HPDE6-E6E7 (cell line): ENCODE measurements around the gene DUS4L.
A peak's percentile ranks its signal among the peaks of the same experiment; 100 is the strongest.

Experiments
- DNase-seq: peaks from one replicate; pipeline ENCODE4 v3.0.0; 2011; ENCODE audit warnings: missing footprints; ENCODE audit errors: extremely low spot score

The DUS4L gene

DNA sequence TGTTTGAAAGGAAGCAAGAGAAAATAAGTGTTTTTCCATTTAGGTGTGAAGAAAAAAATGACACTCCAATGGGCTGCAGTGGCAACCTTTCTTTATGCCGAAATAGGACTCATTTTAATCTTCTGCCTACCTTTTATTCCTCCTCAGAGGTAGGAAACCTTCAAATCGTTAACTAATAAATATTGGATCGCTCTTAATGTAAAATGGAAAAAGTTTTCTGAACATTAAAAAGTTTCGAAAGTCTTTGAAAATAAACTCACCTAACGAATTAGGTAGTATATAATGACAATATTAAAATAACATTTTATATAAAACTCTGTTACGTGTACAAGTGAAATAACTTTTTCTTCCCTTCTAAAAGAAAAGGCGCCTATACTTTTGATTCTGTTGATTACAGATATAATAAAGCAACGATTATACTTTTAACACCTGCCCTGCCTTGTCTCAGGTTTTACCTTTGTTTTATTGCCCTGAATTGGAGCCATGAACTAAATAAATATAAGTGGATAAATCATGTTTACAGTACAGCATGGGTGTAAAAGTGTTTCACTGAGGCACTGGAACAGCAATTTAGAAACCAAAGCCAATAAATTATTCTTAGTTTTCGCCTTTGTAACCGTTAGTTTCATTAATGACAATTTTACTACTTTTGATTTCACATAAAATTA, 17.1 kb downstream of the DUS4L start:
- no peak for DNase-seq

- DNase-seq, result no peak
Measured at GRCh38 chr7:107581387-107582013, 17.7 kb downstream of the DUS4L start.

DNA sequence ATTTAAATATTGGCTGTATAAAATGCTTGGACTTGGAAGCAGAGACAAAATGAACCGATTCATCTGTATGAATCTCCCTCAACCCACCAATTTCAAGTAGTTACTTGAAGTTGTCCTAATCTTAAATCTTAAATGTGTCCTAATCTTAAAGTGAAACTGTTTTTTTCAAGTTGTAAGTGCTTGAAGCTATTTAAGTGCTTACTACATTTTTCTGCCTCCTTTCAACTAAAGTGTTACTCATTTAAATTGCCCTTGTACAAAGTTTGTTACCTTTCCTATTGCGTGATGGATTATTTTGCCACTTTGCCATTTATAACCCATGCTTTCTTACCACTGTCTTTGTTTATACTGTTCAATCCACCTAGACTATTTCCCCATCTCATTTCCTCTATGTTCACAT, 19.1 kb downstream of the DUS4L start:
- DNase-seq, result no peak

GRCh38 chr7:107584716-107585115, 20.9 kb downstream of the DUS4L start:
- no peak for DNase-seq

DNA sequence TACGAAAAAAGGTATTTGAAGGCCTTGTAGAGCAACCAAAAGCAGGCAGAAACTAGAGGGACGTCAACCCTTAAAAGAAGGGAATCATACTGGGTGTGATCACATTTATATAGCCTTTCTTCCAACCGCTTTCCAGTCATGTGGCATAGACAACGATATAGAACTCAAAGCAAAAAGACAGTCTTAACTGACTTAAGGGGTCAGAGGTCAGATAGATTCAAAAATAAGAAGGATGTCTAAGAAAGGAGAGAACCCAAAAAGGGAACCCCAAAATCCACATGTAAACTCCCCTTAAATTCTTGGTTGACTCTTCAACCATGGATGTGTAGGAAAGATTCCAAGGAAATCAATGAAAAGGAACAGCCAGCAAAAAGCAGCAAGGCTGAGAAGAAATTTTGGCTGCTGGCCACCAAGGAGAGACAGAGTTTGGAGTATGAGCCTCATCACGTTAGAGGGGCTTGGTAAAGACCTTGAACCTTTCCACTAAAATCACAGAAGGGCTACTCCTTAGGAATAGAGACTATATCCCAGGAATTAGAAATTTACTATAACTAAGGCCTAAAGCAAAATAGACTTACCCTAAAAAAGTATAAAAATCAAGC, 24.9 kb downstream of the DUS4L start:
- DNase-seq, result no peak

DNA sequence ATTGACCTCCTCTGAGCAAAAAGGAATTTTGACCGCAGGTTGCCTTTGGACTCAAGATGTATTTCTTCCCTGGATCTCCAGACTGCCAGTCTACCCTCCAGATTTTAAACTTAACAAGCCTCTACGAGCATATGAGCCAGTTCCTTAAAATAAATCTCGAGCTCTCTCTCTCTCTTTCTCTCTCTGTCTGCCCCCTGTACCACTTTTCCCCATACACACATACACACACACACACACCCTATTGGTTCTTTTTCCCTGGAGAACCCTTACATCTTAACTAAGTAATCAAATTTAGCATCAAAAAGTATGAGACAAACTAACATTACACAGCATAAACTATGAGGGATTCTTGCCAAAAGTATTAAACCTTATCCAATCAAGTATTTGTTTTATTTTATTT, 27.6 kb downstream of the DUS4L start:
- DNase-seq, result no peak

DNA sequence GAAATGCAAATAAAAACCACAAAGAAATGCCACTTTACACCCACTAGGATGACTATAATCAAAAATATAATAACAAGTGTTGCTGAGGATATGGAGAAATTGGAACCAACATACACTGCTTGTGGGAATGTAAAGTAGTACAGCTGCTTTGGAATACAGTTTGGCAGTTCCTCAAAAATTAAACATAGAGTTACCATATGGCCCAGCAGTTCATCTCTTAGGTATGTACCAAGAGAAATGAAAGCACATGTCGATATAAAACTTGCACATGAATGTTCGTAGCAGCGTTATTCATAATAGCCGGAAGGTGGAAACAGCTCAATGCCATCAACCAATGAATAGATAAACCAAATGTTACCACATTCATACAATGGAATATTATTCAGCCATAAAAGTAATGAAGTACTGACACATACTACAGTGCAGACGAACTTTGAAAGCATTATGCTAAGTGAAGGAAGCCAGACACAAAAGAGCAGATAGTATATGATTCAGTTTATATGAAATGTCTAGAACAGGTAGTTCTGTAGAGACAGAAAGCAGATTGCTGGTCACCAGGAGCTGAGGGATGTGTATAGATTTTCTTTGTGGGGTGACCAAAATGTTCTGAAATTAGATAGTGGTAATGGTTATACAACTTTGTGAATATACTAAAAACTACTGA, 28.7 kb downstream of the DUS4L start:
- DNase-seq, result no peak

- no peak for DNase-seq
Measured at GRCh38 chr7:107593025-107593410, 29.2 kb downstream of the DUS4L start.

DNA sequence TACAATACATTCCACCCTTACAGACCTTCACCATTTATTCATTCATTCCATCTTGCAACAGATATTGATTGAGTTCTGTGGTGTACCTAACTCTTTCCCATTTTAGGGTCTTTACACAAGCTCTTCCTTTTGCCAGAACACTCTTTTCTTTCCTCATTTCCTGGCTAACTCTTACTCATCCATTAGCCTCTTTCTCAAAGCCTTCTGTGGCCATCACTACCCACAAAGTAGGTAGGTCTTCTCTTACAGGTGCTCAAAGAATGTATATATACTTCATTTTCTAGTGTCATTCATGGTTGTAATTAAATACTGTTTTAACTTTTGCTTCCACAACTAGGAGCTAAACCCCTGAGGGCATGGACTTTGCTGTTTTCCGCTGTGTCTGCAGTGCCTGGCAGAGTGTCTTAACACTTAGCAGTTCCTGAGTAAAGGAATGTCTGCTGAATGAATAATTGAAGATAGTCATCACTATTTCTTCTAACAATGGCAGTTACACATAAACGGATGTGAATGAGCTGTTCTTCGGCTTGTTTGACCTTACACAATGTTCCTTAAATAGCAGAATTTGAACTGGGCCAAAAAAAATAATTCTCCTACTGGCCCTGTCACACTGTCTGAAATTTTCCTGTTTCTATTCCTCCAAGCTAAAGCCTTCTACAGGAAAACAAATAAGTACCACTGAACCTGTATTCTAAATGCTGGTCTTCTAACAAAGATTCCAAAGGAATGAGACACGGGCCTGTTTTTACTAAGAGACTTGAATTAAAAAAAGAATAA, 31.4 kb downstream of the DUS4L start:
- DNase-seq, result peak; percentile 43

DNA sequence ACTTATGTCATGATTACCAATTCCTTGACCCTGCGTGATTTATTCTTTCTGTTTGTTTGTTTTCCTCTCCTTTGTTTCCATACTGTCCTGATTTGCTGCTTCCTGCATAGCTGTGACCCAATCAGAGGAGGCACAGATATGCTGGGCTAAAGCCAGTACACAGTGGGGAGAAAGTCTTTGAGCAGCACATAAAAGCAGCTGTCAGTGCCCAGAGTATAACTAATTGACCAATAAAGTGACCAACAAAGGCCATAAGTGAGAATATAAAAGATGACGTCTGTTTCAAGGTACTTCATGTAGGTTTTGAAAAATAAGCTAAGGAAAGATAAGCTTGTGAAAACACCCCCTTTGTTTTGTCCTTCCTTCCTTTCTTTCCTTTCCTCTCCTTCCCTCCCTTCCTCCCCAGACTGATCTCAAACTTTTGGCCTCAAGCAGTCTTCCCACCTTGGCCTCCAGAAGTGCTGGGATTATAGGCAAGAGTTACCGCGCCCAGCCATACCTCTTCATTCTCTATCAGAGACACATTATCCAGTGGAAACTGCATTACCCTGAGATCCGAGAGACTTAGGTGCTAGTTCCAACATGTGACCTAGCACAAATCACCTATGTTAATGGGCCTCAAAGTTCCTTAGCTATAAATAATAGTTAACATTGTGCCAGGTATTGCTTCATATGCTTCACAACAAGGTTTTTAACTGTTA, 33.3 kb downstream of the DUS4L start:
- DNase-seq, result no peak

DNA sequence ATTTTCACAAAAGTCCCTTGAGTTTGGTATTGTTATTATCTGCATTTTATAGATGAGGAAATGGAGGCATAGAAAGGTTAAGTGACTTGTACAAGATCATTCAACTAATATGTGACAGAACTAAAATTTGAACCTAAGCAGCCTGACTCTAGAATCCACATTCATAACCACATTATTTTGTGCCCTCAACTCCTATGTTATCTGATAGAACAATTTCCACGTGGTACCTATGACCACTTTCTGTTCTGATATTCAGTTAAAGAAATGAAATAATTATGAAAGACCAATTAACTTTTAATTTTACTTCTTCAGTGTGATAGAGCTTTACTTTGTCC, 33.8 kb downstream of the DUS4L start:
- DNase-seq, result no peak

- no peak for DNase-seq
Measured at GRCh38 chr7:107597953-107598352, 34.2 kb downstream of the DUS4L start.

DNA sequence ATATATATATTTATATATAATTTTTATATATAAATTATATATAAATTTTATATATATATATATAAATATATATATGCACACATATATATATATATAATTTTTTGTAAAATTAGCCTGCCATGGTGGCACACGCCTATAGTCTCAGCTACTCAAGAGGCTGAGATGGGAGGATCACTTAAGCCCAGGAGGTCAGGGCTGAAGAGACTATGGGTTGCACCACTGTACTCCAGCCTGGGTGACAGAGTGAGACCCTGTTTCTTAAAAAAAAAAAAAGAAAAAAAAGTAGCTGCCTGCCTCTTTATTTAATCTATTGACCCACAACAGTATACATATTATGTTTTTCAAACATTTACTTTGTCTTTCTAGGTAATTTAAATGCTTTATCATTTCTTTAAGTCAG, 35.5 kb downstream of the DUS4L start:
- no peak for DNase-seq

DNA sequence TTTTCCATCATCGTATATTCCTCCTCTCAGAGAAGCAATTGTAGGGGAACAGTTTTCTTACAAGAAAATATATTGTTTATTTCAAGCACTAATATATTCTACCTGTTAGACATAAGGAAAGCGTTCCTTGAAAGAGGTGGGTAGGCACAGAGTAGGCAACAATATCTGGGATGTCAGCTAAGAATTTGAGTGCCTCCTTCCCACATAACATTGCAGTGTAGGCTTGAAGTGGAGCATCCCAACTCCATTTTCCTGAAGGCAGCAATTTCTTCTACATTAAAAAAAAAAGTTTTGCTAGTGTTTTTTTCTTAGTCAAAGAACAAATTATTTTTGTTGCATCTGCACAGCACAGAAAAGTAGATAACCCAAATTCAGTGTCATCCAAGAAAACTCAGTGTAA, 37.0 kb downstream of the DUS4L start:
- DNase-seq, result no peak

- no peak for DNase-seq
Measured at GRCh38 chr7:107605218-107605815, 41.5 kb downstream of the DUS4L start.

GRCh38 chr7:107606303-107606702, 42.5 kb downstream of the DUS4L start:
- no peak for DNase-seq

DNA sequence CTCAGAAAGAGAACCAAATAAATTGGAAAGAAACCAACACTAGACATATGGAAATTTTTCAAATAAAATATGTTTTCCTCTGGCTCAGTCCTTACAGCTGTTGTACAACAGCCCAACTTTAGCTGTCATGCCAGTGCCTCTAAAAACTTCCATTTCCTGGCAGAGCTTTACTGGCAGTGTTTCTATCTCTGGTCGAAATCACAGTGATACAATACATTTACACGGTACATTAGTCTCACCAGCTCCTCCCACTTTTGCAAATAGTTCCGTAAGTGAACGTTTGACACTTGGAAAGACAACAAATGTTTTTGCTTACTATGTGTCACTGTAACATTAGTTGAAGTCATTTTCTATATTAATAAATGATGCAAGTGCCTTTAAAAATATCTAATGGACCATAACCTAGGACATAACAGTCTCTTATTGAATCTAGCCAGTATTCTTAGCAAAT, 46.1 kb downstream of the DUS4L start:
- no peak for DNase-seq

DNA sequence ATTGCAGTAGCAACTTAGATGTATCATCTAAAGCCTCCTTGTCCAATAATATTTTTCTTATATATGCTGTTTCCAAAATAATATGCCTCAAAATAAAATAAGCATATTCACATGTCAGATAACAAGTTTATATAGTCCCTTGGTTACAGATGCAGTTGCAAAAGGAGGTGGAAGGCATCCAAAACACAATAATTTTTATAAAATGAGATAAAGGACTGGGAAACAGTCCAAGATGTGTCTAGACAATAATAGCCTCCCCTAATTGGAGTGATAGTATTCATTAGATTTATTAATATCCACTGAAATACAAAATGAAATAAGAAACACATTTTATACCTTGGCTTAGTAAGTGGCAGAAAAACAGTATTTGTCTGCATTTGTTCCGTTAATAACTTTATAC, 46.6 kb downstream of the DUS4L start:
- no peak for DNase-seq

DNA sequence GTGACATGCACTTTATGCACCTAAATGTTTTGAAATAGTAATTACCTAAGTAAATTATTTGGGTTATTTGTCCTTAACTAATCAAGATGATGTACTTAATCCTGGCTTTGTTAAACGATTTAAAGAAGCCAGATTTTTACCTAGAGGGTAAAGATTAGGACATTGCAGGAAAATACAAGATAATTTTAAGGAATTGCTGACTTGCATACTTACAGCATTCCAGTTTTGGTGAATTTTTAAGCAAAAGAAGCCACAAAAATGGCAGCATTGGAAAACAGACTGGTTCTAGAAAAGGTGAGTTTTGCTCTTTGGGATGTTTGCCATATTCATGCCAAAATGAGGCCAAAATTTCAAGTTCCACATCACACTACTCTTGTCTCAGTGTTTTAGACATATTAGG, 49.7 kb downstream of the DUS4L start:
- no peak for DNase-seq

- no peak for DNase-seq
Measured at GRCh38 chr7:107613948-107614347, 50.2 kb downstream of the DUS4L start.

- DNase-seq, result peak; percentile 5
Measured at GRCh38 chr7:107614425-107614824, 50.7 kb downstream of the DUS4L start.
